Hair follicle dermal papilla cell (primary cell): Measurements from ENCODE around the gene DUS2. TPM values are rescaled to one million over a fixed set of nuclear protein-coding genes. Genes with fewer than 3 reads are reported as not detected.

Experiments
- small RNA-seq: library from RNA; depleted of rRNA; stranded (forward); fragments of <200 nt; gene quantifications from one replicate; pipeline ENCODE3, GENCODE V24; 2012
- total RNA-seq: library from RNA; depleted of rRNA; stranded (reverse); fragments of >200 nt; gene quantifications from 2 replicates; pipeline ENCODE4 v1.2.3, GENCODE V29; 2012

DUS2 gene
- total RNA-seq, result 15.3 and 15.7 TPM in 2 replicates

GRCh38 chr16:68022728-68023537, at the start of gene DUS2, which contains the start of gene DDX28:
Gene DUS2, plus strand, starts transcription at chr16:68023284. Its CDS starts 14,740 bp downstream, at chr16:68038024.
Gene DDX28, minus strand, starts transcription at chr16:68023232. Its CDS starts 30 bp downstream, at chr16:68023202.

GRCh38 chr16:67979955-67980678, 43.0 kb upstream of the DUS2 start, which contains the start of gene DPEP3:
Gene DPEP3, minus strand, starts transcription at chr16:67980499. Its CDS starts 119 bp downstream, at chr16:67980380.

GRCh38 chr16:67998779-67999688, 24.1 kb upstream of the DUS2 start, which contains the start of gene DPEP2:
Gene DPEP2, minus strand, starts transcription at chr16:67999484. Its CDS starts 6,272 bp downstream, at chr16:67993212.

GRCh38 chr16:68015681-68016080, 7.4 kb upstream of the DUS2 start, which contains the start of gene DPEP2NB:
Gene DPEP2NB, minus strand, starts transcription at chr16:68015911. Its CDS starts 141 bp downstream, at chr16:68015770.

GRCh38 chr16:68085259-68086071, 62.4 kb downstream of the DUS2 start, which contains the start of gene NFATC3:
Gene NFATC3, plus strand, starts transcription at chr16:68085370. Its CDS starts 312 bp downstream, at chr16:68085682.

Small RNAs within 50 kb of the gene (small RNA-seq; reads per million reads assigned to genes)
- gene RF00019 (not detected), gene RNU6-359P (not detected)

Other genes starting within 250 kb of the DUS2 start
- 7.2 and 7.5 TPM in 2 replicates for gene RANBP10, start 216.7 kb upstream of the DUS2 start, total RNA-seq
- 0.49 and 1.3 TPM in 2 replicates for gene TSNAXIP1, start 216.4 kb upstream of the DUS2 start, total RNA-seq
- 30.0 and 34.6 TPM in 2 replicates for gene THAP11, start 181.0 kb upstream of the DUS2 start, total RNA-seq
- gene NUTF2, start 176.4 kb upstream of the DUS2 start, total RNA-seq, result 111 and 129 TPM in 2 replicates
- gene CENPT, start 175.6 kb upstream of the DUS2 start, total RNA-seq, result 35.6 and 36.8 TPM in 2 replicates
- 53.2 and 64.1 TPM in 2 replicates for gene EDC4, start 150.2 kb upstream of the DUS2 start, total RNA-seq
- not detected in 2 replicates for gene NRN1L, start 138.4 kb upstream of the DUS2 start, total RNA-seq
- 14.5 and 16.4 TPM in 2 replicates for gene PSKH1, start 130.0 kb upstream of the DUS2 start, total RNA-seq
- gene CTRL, start 91.4 kb upstream of the DUS2 start, total RNA-seq, result 1.1 and 1.3 TPM in 2 replicates
- 63.9 and 73.6 TPM in 2 replicates for gene PSMB10, start 86.4 kb upstream of the DUS2 start, total RNA-seq
- 9.6 and 11.2 TPM in 2 replicates for gene LCAT, start 79.2 kb upstream of the DUS2 start, total RNA-seq
- 82.1 and 92.5 TPM in 2 replicates for gene SLC12A4, start 54.6 kb upstream of the DUS2 start, total RNA-seq
- gene DPEP3, start 42.8 kb upstream of the DUS2 start, total RNA-seq, result not detected in 2 replicates
- not detected in 2 replicates for gene DPEP2, start 23.8 kb upstream of the DUS2 start, total RNA-seq
- gene DPEP2NB, start 7.4 kb upstream of the DUS2 start, total RNA-seq, result not detected in 2 replicates
- gene DDX28, start 52 bp upstream of the DUS2 start, total RNA-seq, result 11.8 and 12.4 TPM in 2 replicates
- gene NFATC3, start 62.1 kb downstream of the DUS2 start, total RNA-seq, result 33.8 and 40.6 TPM in 2 replicates
- 0.12 and 0.16 TPM in 2 replicates for gene ESRP2, start 212.8 kb downstream of the DUS2 start, total RNA-seq
- 21.7 and 27.8 TPM in 2 replicates for gene PLA2G15, start 222.1 kb downstream of the DUS2 start, total RNA-seq
- gene SLC7A6, start 241.2 kb downstream of the DUS2 start, total RNA-seq, result 25.1 and 39.6 TPM in 2 replicates